Naive thymus-derived CD8-positive, alpha-beta T cell (primary cell): ENCODE measurements around the gene MEX3C. TPM values are rescaled to one million over a fixed set of nuclear protein-coding genes. Genes with fewer than 3 reads are reported as not detected.

Experiments used
- ATAC-seq, 2 donors: fragments of 150-1000 bp; cut with Tn5 transposase in 1 of 2; sonication (Bioruptor Pico), chemical (Tn5 transposase) in 1 of 2; 1 replicate in 1 of 2; 2 replicates in 1 of 2; pipeline ENCODE4 v1.10.0; 2021; ENCODE audit warnings: mild to moderate bottlenecking in 2 of 2, moderate library complexity in 2 of 2
- POLR2A ChIA-PET: fragments of 350-600 bp; sonication (Branson Sonifier 250); formaldehyde crosslinking; loops from one replicate; lab custom pipeline; 2021; ENCODE audit warnings: antibody characterized with exemption; lab: Charles Lee
- DNase-seq, 10 donors: peaks; one replicate each; pipeline versions ENCODE4 v3.0.0 to v3.0.0-alpha.2; 2020 to 2022
- H3K27ac Mint-ChIP-seq, 10 donors: one replicate each; pipeline ENCODE4 v1.8.0; 2020 to 2022; ENCODE audit warnings: mild to moderate bottlenecking in 10 of 10, mixed read lengths in 10 of 10, moderate library complexity in 4 of 10, inconsistent platforms in 1 of 10
- H3K27me3 Mint-ChIP-seq, 5 donors: one replicate each; pipeline ENCODE4 v1.8.0; 2021 to 2022; ENCODE audit warnings: mixed read lengths in 5 of 5
- H3K36me3 Mint-ChIP-seq, 3 donors: one replicate each; pipeline ENCODE4 v1.8.0; 2020 to 2022; ENCODE audit warnings: mixed read lengths in 3 of 3, mild to moderate bottlenecking in 2 of 3, inconsistent platforms in 1 of 3
- H3K4me1 Mint-ChIP-seq, 4 donors: one replicate each; pipeline ENCODE4 v1.8.0; 2021 to 2022; ENCODE audit warnings: mixed read lengths in 4 of 4
- H3K4me3 Mint-ChIP-seq, 10 donors: one replicate each; pipeline ENCODE4 v1.8.0; 2020 to 2022; ENCODE audit warnings: mild to moderate bottlenecking in 10 of 10, mixed read lengths in 10 of 10, moderate library complexity in 6 of 10, inconsistent platforms in 1 of 10
- H3K9me3 Mint-ChIP-seq, 9 donors: one replicate each; pipeline ENCODE4 v1.8.0; 2020 to 2022; ENCODE audit warnings: mixed read lengths in 9 of 9, mild to moderate bottlenecking in 3 of 9, inconsistent platforms in 1 of 9, moderate library complexity in 1 of 9
- polyA plus RNA-seq, 3 donors: library from polyadenylated mRNA; unstranded; fragments of 300-500 nt; fragmentation: Illumina TruSeq; gene quantifications; one replicate each; pipeline ENCODE4 v1.2.3, GENCODE V29; 2021
- total RNA-seq, 8 experiments: library from RNA in 2 of 8; stranded (reverse) in 2 of 8; gene quantifications; one replicate each; pipeline ENCODE4 v1.2.3 and lab custom pipeline; 2021 to 2026

MEX3C gene
- total and polyA plus RNA-seq, 5 experiments from 2014 or later = 1.7 to 57.6 (median 7.4) TPM

DNA sequence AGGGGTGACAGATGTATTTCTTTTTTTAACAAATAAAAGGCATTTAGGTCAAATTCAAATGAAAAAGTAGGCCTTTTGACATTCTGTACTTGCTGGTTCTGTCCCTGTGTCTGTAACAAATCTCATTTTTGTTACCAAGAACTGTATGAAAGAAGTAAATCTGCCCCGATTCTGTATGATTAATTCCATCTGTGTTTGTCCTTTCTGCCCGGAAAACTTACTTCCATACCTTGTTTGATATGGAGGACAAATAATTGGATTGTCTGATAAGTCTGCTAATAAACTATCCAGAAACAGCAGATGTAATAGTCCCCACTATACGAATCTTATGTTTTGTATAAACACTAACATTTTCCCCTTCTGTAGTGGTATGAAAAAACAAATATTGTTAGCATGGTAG, 69.8 kb downstream of the MEX3C start:
- DNase-seq (no peak), ATAC-seq (no peak)
- H3K36me3 Mint-ChIP-seq = no peaks in the 10 kb centered on the region
- H3K4me3 Mint-ChIP-seq = no peak overlapping the region
- peaks cover 0 to 2% (median 0%) of the 10 kb centered on the region in 4 donors for H3K4me1 Mint-ChIP-seq
- no peak overlapping the region for H3K27ac Mint-ChIP-seq
- POLR2A ChIA-PET = no interaction called here
- H3K27me3 Mint-ChIP-seq = peaks cover 0 to 11% (median 2%) of the 10 kb centered on the region in 5 donors
- H3K9me3 Mint-ChIP-seq = no peaks in the 10 kb centered on the region

DNA sequence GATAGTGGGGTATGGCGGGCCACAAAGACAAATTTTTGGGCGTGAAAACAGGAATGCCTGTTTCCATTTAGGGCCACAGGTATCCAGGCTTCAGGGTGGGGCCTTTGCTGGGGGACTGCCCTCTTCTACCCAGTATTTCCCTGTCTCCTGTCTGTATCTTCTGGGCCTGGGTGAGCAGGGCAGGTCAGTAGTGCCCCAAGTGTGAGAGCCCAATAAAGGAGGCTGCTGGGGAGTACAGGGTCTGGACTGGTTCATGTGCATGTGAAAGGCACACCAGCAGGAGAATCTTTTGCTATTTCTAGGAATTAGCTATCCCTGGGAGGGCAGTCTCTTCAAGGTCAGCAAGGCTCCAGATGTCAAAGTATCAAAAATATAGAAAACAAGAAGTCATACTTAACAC, 71.5 kb downstream of the MEX3C start:
- peaks cover 0 to 11% (median 2%) of the 10 kb centered on the region in 5 donors for H3K27me3 Mint-ChIP-seq
- no peak for DNase-seq
- H3K9me3 Mint-ChIP-seq = no peaks in the 10 kb centered on the region
- peaks cover 0 to 2% (median 0%) of the 10 kb centered on the region in 4 donors for H3K4me1 Mint-ChIP-seq
- no peak overlapping the region for H3K27ac Mint-ChIP-seq
- no peak for ATAC-seq
- no peak overlapping the region for H3K4me3 Mint-ChIP-seq
- H3K36me3 Mint-ChIP-seq = no peaks in the 10 kb centered on the region
- POLR2A ChIA-PET = no interaction called here

Other genes with a start within 250 kb of the MEX3C start
- 10 to 100 TPM; 14.3 to 17.9 TPM for gene ELAC1, start 229.6 kb downstream of the MEX3C start, total RNA-seq
- gene ELAC1, start 229.6 kb downstream of the MEX3C start, polyA plus RNA-seq = 10 to 100 TPM; 12.6 to 19.9 (median 15.0) TPM
- gene SMAD4, start 167.5 kb downstream of the MEX3C start, total RNA-seq = 100 to 1,000 TPM; 156 to 169 TPM
- gene SMAD4, start 167.5 kb downstream of the MEX3C start, polyA plus RNA-seq = 10 to 100 TPM; 46.0 to 69.2 (median 48.6) TPM